Neural cell (in vitro differentiated cells): ENCODE measurements around the gene SNX15. TPM values are rescaled to one million over a fixed set of nuclear protein-coding genes. Genes with fewer than 3 reads are reported as not detected.

Experiments
- H2AFZ ChIP-seq: fragments of 200-600, 300-800 bp; sonication (generic), shearing (Covaris generic); 2 replicates; pipeline ENCODE4 v1.6.0; 2014; ENCODE audit warnings: low read depth, mild to moderate bottlenecking, antibody characterized with exemption, low read length, moderate library complexity
- H3F3A ChIP-seq: fragments of 200-600 bp; shearing (Covaris generic); 2 replicates; pipeline ENCODE4 v1.6.1; 2016; ENCODE audit warnings: mild to moderate bottlenecking, moderate library complexity, mixed read lengths, antibody characterized with exemption, low read length; ENCODE audit not compliant: insufficient read depth, poor library complexity, severe bottlenecking
- H3K27ac ChIP-seq: fragments of 200-600, 300-800 bp; sonication (generic), shearing (Covaris generic); 2 replicates; pipeline ENCODE4 v1.5.1; 2014; ENCODE audit warnings: mild to moderate bottlenecking, low read length, moderate library complexity
- H3K27me3 ChIP-seq: fragments of 300-800, 200-600 bp; sonication (generic), shearing (Covaris generic); 2 replicates; pipeline ENCODE4 v1.6.0; 2014; ENCODE audit warnings: mild to moderate bottlenecking, low read depth, low read length, moderate library complexity; ENCODE audit not compliant: insufficient read depth
- H3K36me3 ChIP-seq: fragments of 300-800, 200-600 bp; sonication (generic), shearing (Covaris generic); 2 replicates; pipeline ENCODE4 v1.5.1; 2014; ENCODE audit warnings: mild to moderate bottlenecking, antibody characterized with exemption, low read length, moderate library complexity; ENCODE audit not compliant: insufficient read depth
- H3K4me2 ChIP-seq: fragments of 300-800, 200-600 bp; sonication (generic), shearing (Covaris generic); 2 replicates; pipeline ENCODE4 v1.6.0; 2014; ENCODE audit warnings: mild to moderate bottlenecking, low read length
- H3K4me3 ChIP-seq: fragments of 300-800, 200-600 bp; sonication (generic), shearing (Covaris generic); 2 replicates; pipeline ENCODE4 v1.5.1; 2014; ENCODE audit warnings: mild to moderate bottlenecking, low read length, moderate library complexity
- H3K79me2 ChIP-seq: fragments of 200-600 bp; shearing (Covaris generic); replicated peaks from 2 replicates; pipeline ENCODE4 v1.6.0; 2014; ENCODE audit warnings: mild to moderate bottlenecking, low read length, moderate library complexity; ENCODE audit not compliant: insufficient read depth
- H3K9ac ChIP-seq: fragments of 300-800, 200-600 bp; sonication (generic), shearing (Covaris generic); 2 replicates; pipeline ENCODE4 v1.6.1; 2016; ENCODE audit warnings: mild to moderate bottlenecking, low read length, mixed read lengths
- H3K9me2 ChIP-seq: fragments of 200-600 bp; shearing (Covaris generic); 2 replicates; pipeline ENCODE4 v1.6.1; 2016; ENCODE audit warnings: mild to moderate bottlenecking, low read length, mixed read lengths; ENCODE audit not compliant: insufficient read depth
- H3K9me3 ChIP-seq: fragments of 200-600, 300-800 bp; sonication (generic), shearing (Covaris generic); 2 replicates; pipeline ENCODE4 v1.6.1; 2016; ENCODE audit warnings: mild to moderate bottlenecking, mixed run types, low read length, moderate library complexity, mixed read lengths
- H4K20me1 ChIP-seq: fragments of 200-600 bp; shearing (Covaris generic); 2 replicates; pipeline ENCODE4 v1.6.1; 2016; ENCODE audit warnings: mild to moderate bottlenecking, mixed run types; ENCODE audit not compliant: insufficient read depth
- EP300 ChIP-seq: fragments of 450-650 bp; conservative IDR thresholded peaks from 2 replicates; pipeline ENCODE4 v1.6.1; 2014; ENCODE audit warnings: antibody characterized with exemption, mild to moderate bottlenecking, moderate library complexity; ENCODE audit not compliant: poor library complexity, severe bottlenecking
- EZH2 ChIP-seq: fragments of 200-600, 300-800 bp; shearing (Covaris generic), sonication (generic); IDR thresholded peaks from 2 replicates; pipeline ENCODE4 v1.6.1; 2014; ENCODE audit warnings: antibody characterized with exemption, low read length, borderline replicate concordance, mild to moderate bottlenecking; ENCODE audit not compliant: insufficient read depth, poor library complexity, severe bottlenecking
- MXI1 ChIP-seq: fragments of 450-650 bp; conservative IDR thresholded peaks from 2 replicates; pipeline ENCODE4 v1.6.1; 2014; ENCODE audit warnings: antibody characterized with exemption, mild to moderate bottlenecking; ENCODE audit not compliant: poor library complexity, severe bottlenecking
- POLR2AphosphoS5 ChIP-seq: IDR thresholded peaks from 2 replicates; pipeline ENCODE4 v1.6.1; 2012
- RAD21 ChIP-seq: fragments of 450-650 bp; conservative IDR thresholded peaks from 2 replicates; pipeline ENCODE4 v1.6.1; 2014; ENCODE audit warnings: antibody characterized with exemption, mild to moderate bottlenecking, moderate library complexity
- SMC3 ChIP-seq: fragments of 450-650 bp; conservative IDR thresholded peaks from 2 replicates; pipeline ENCODE4 v1.6.1; 2014; ENCODE audit warnings: antibody characterized with exemption, mild to moderate bottlenecking, moderate library complexity; ENCODE audit not compliant: poor library complexity
- TAF1 ChIP-seq: IDR thresholded peaks from 2 replicates; pipeline ENCODE4 v1.6.1; 2012; ENCODE audit warnings: low read depth
- polyA plus RNA-seq: library from polyadenylated mRNA; depleted of rRNA; stranded (reverse); fragments of >200 nt; gene quantifications from 2 replicates; pipeline ENCODE4 v1.2.3, GENCODE V29; 2014
- TF ChIP-seq, protein P1 (sequence below): fragments of 450-650 bp; IDR thresholded peaks from 2 replicates; pipeline ENCODE4 v1.5.1; 2014; ENCODE audit warnings: antibody characterized with exemption, mild to moderate bottlenecking, moderate library complexity; ENCODE audit not compliant: poor library complexity, severe bottlenecking
- TF ChIP-seq, protein P2 (sequence below): IDR thresholded peaks from 2 replicates; pipeline ENCODE4 v1.6.1; 2012; ENCODE audit warnings: borderline replicate concordance

The SNX15 gene
- polyA plus RNA-seq, 1 donor from 2014 or later, result 11.2 TPM

DNA sequence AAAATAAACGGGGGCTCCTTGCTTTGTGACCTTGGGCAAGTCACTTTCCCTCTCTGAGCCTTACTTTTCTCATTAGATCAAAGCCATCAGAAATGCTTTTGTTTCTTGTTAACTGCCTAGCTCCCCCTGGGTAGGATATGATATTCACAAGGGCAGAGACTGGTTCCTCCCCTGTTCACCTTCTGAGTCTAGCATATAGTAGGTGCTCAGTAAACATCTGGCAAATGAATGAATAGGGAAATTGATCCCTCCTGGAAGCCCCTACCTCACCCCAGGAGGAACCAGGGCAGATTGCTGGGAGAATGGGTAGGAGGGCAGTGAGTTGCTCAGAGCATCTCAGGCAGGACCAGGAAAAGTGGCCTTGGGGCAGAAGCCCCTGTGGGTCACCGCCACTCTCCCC, 7.2 kb downstream of the SNX15 start:
- Histone ChIP-seq H2AFZ (no peak overlapping the region), H3K79me2 (no peaks in the 10 kb centered on the region), H3K36me3 (no peaks in the 10 kb centered on the region), H3K27me3 (no peaks in the 10 kb centered on the region), H3K9me3 (no peaks in the 10 kb centered on the region), H4K20me1 (no peaks in the 10 kb centered on the region), H3F3A (no peaks in the 10 kb centered on the region), H3K4me3 (no peak overlapping the region), H3K4me2 (no peak overlapping the region), H3K9ac (no peak overlapping the region), H3K9me2 (no peaks in the 10 kb centered on the region), H3K27ac (no peak overlapping the region)
- no peak for TF ChIP-seq MXI1
- TF ChIP-seq EP300, result no peak
- no peak for TF ChIP-seq TAF1
- TF ChIP-seq EZH2, result no peak
- TF ChIP-seq, protein P1, sequence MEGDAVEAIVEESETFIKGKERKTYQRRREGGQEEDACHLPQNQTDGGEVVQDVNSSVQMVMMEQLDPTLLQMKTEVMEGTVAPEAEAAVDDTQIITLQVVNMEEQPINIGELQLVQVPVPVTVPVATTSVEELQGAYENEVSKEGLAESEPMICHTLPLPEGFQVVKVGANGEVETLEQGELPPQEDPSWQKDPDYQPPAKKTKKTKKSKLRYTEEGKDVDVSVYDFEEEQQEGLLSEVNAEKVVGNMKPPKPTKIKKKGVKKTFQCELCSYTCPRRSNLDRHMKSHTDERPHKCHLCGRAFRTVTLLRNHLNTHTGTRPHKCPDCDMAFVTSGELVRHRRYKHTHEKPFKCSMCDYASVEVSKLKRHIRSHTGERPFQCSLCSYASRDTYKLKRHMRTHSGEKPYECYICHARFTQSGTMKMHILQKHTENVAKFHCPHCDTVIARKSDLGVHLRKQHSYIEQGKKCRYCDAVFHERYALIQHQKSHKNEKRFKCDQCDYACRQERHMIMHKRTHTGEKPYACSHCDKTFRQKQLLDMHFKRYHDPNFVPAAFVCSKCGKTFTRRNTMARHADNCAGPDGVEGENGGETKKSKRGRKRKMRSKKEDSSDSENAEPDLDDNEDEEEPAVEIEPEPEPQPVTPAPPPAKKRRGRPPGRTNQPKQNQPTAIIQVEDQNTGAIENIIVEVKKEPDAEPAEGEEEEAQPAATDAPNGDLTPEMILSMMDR, result no peak
- no peak for TF ChIP-seq RAD21
- TF ChIP-seq, protein P2, sequence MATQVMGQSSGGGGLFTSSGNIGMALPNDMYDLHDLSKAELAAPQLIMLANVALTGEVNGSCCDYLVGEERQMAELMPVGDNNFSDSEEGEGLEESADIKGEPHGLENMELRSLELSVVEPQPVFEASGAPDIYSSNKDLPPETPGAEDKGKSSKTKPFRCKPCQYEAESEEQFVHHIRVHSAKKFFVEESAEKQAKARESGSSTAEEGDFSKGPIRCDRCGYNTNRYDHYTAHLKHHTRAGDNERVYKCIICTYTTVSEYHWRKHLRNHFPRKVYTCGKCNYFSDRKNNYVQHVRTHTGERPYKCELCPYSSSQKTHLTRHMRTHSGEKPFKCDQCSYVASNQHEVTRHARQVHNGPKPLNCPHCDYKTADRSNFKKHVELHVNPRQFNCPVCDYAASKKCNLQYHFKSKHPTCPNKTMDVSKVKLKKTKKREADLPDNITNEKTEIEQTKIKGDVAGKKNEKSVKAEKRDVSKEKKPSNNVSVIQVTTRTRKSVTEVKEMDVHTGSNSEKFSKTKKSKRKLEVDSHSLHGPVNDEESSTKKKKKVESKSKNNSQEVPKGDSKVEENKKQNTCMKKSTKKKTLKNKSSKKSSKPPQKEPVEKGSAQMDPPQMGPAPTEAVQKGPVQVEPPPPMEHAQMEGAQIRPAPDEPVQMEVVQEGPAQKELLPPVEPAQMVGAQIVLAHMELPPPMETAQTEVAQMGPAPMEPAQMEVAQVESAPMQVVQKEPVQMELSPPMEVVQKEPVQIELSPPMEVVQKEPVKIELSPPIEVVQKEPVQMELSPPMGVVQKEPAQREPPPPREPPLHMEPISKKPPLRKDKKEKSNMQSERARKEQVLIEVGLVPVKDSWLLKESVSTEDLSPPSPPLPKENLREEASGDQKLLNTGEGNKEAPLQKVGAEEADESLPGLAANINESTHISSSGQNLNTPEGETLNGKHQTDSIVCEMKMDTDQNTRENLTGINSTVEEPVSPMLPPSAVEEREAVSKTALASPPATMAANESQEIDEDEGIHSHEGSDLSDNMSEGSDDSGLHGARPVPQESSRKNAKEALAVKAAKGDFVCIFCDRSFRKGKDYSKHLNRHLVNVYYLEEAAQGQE, result no peak
- no peak for TF ChIP-seq POLR2AphosphoS5
- no peak for TF ChIP-seq SMC3

DNA sequence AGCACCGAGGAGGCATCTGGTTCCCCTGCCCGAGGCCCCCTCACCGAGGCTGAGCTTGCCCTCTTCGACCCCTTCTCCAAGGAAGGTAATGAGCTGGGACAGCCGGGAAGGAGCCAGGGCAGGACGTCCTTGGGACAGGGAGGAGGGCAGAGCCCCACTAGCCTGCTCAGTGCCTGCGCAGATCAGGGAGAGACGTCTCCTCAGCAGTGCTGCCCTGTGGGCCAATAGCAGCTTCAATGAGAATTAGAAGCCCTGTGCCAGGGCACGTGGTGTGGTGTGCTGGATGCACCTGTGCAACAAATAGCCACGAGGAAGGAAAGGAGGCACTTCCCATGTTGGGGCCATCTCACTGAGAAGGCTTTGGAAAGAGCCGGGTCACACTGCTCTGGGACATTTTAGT, 8.3 kb downstream of the SNX15 start:
- Histone ChIP-seq H4K20me1 (no peaks in the 10 kb centered on the region), H3K27ac (no peak overlapping the region), H3K9me2 (no peaks in the 10 kb centered on the region), H2AFZ (no peak overlapping the region), H3K4me2 (no peak overlapping the region), H3K27me3 (no peaks in the 10 kb centered on the region), H3K9me3 (no peaks in the 10 kb centered on the region), H3F3A (no peaks in the 10 kb centered on the region), H3K9ac (no peak overlapping the region), H3K79me2 (no peaks in the 10 kb centered on the region), H3K36me3 (no peaks in the 10 kb centered on the region), H3K4me3 (no peak overlapping the region)
- TF ChIP-seq, protein P1, result no peak
- TF ChIP-seq, protein P2, result no peak
- TF ChIP-seq EP300 (no peak), EZH2 (no peak), SMC3 (no peak), TAF1 (no peak), POLR2AphosphoS5 (no peak), RAD21 (no peak), MXI1 (no peak)
